Loucy (cell line): ENCODE data around the gene MUC5B.

ENCODE experiments used
- H2AFZ ChIP-seq: fragments of 200-600 bp; sonication (generic); 2 replicates; pipeline ENCODE4 v1.6.0; 2016; ENCODE audit warnings: antibody characterized with exemption, mild to moderate bottlenecking, low read length, moderate library complexity
- H3F3A ChIP-seq: fragments of 200-600 bp; 2 replicates; pipeline ENCODE4 v1.6.0; 2016; ENCODE audit warnings: antibody characterized with exemption, low read depth, mild to moderate bottlenecking
- H3K27me3 ChIP-seq: fragments of 200-600 bp; sonication (generic); 2 replicates; pipeline ENCODE4 v1.6.1; 2014; ENCODE audit warnings: low read length, mild to moderate bottlenecking; ENCODE audit not compliant: insufficient read depth, poor library complexity, severe bottlenecking
- H3K36me3 ChIP-seq: fragments of 200-600 bp; sonication (generic); 2 replicates; pipeline ENCODE4 v1.6.1; 2016; ENCODE audit warnings: low read length; ENCODE audit not compliant: insufficient read depth
- H3K4me1 ChIP-seq: fragments of 200-600 bp; sonication (generic); 2 replicates; pipeline ENCODE4 v1.5.1; 2014; ENCODE audit warnings: low read length, mild to moderate bottlenecking; ENCODE audit not compliant: insufficient read depth, poor library complexity, severe bottlenecking
- H3K4me2 ChIP-seq: fragments of 200-600 bp; sonication (generic); 2 replicates; pipeline ENCODE4 v1.6.0; 2014; ENCODE audit warnings: antibody characterized with exemption, low read length, low read depth, mild to moderate bottlenecking; ENCODE audit not compliant: poor library complexity, severe bottlenecking
- H3K4me3 ChIP-seq: fragments of 200-600 bp; sonication (generic); 2 replicates; pipeline ENCODE4 v1.5.1; 2014; ENCODE audit warnings: low read length, mild to moderate bottlenecking, mixed read lengths; ENCODE audit not compliant: poor library complexity, severe bottlenecking
- H3K79me2 ChIP-seq: fragments of 200-600 bp; sonication (generic); 2 replicates; pipeline ENCODE4 v1.6.1; 2014; ENCODE audit warnings: low read length; ENCODE audit not compliant: insufficient read depth
- H3K9ac ChIP-seq: fragments of 200-600 bp; sonication (generic); 2 replicates; pipeline ENCODE4 v1.6.0; 2014; ENCODE audit warnings: mild to moderate bottlenecking, low read depth, low read length, moderate library complexity; ENCODE audit not compliant: poor library complexity, severe bottlenecking
- H3K9me2 ChIP-seq: fragments of 200-600 bp; sonication (generic); replicated peaks from 2 replicates; pipeline ENCODE4 v1.6.1; 2016; ENCODE audit warnings: low read depth, low read length, mixed read lengths
- H3K9me3 ChIP-seq: fragments of 200-600 bp; sonication (generic); 2 replicates; pipeline ENCODE4 v1.6.1; 2014; ENCODE audit warnings: mild to moderate bottlenecking, antibody characterized with exemption, low read length, low read depth; ENCODE audit not compliant: insufficient read depth
- H4K20me1 ChIP-seq: fragments of 200-600 bp; sonication (generic); 2 replicates; pipeline ENCODE4 v1.6.0; 2014; ENCODE audit warnings: antibody characterized with exemption, low read length, mild to moderate bottlenecking; ENCODE audit not compliant: insufficient read depth, poor library complexity, severe bottlenecking
- EZH2phosphoT487 ChIP-seq: fragments of 200-600 bp; IDR thresholded peaks from 2 replicates; pipeline ENCODE4 v1.6.1; 2018; ENCODE audit warnings: antibody characterized with exemption, mild to moderate bottlenecking, moderate library complexity, borderline replicate concordance
- TF ChIP-seq, protein P1 (sequence below): fragments of 200-600 bp; sonication (generic); conservative IDR thresholded peaks from 2 replicates; pipeline ENCODE4 v1.5.1; 2014; ENCODE audit warnings: mild to moderate bottlenecking, antibody characterized with exemption, low read length

Gene MUC5B

DNA sequence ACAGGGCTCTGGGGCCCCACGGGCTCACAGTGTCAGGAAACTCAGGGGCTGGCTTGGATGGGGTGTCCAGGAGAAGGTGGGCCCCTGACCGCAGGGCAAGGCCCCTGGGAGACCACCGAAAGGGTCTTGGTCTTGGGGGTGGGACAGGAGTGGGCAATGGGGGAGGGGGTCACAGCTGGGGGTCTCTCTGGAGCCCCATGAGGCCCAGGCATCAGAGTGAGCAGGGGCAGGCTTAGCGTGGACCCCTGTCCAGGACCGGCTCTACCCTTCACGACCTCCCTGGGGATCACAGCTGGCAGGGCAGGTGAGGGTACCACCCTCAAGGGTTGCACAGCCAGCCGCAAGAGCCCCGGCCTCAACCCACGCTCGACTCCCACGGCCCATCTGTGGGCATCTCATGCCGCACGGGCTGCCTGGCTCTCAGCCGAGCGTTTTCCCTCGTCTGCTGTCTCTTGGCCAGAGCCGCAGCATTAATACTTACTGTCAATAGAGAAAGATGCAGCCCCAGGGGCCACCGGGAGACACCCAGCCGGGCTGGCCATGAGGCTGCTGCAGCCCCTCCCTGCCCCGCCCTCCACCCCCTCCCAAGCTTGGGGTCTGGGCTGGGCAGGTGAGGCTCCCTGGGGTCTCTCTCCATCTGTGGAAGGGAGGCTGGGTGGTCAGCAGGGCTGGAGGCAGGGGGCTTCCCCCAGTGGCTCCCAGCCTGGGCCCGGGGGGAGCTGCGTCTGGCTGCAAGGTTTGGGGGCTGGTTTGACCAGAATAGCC lies 662 bp downstream of the MUC5B start:
- H3K4me2 ChIP-seq: no peak overlapping the region
- no peak for TF ChIP-seq EZH2phosphoT487
- TF ChIP-seq, protein P1, sequence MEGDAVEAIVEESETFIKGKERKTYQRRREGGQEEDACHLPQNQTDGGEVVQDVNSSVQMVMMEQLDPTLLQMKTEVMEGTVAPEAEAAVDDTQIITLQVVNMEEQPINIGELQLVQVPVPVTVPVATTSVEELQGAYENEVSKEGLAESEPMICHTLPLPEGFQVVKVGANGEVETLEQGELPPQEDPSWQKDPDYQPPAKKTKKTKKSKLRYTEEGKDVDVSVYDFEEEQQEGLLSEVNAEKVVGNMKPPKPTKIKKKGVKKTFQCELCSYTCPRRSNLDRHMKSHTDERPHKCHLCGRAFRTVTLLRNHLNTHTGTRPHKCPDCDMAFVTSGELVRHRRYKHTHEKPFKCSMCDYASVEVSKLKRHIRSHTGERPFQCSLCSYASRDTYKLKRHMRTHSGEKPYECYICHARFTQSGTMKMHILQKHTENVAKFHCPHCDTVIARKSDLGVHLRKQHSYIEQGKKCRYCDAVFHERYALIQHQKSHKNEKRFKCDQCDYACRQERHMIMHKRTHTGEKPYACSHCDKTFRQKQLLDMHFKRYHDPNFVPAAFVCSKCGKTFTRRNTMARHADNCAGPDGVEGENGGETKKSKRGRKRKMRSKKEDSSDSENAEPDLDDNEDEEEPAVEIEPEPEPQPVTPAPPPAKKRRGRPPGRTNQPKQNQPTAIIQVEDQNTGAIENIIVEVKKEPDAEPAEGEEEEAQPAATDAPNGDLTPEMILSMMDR: no peak
- H3K27me3 ChIP-seq: no peaks in the 10 kb centered on the region
- H3K9me2 ChIP-seq: no peaks in the 10 kb centered on the region
- H3K9me3 ChIP-seq: peaks cover 3% of the 10 kb centered on the region; the same call in 1 of the 2 replicates
- H3K4me1 ChIP-seq: no peaks in the 10 kb centered on the region
- no peaks in the 10 kb centered on the region for H4K20me1 ChIP-seq
- no peaks in the 10 kb centered on the region for H3K79me2 ChIP-seq
- no peak overlapping the region for H3K4me3 ChIP-seq
- no peaks in the 10 kb centered on the region for H3F3A ChIP-seq
- H2AFZ ChIP-seq: no peak overlapping the region
- no peak overlapping the region for H3K9ac ChIP-seq
- H3K36me3 ChIP-seq: no peaks in the 10 kb centered on the region

GRCh38 chr11:1224111-1224490 lies 1.2 kb downstream of the MUC5B start:
- H3F3A ChIP-seq: no peaks in the 10 kb centered on the region
- no peaks in the 10 kb centered on the region for H3K36me3 ChIP-seq
- H3K79me2 ChIP-seq: no peaks in the 10 kb centered on the region
- TF ChIP-seq, protein P1: no peak
- TF ChIP-seq EZH2phosphoT487: no peak
- no peaks in the 10 kb centered on the region for H3K9me2 ChIP-seq
- no peaks in the 10 kb centered on the region for H4K20me1 ChIP-seq
- H3K4me1 ChIP-seq: no peaks in the 10 kb centered on the region
- H3K27me3 ChIP-seq: no peaks in the 10 kb centered on the region
- H2AFZ ChIP-seq: no peak overlapping the region
- H3K9ac ChIP-seq: no peak overlapping the region
- H3K4me2 ChIP-seq: no peak overlapping the region
- no peak overlapping the region for H3K4me3 ChIP-seq
- peaks cover 3% of the 10 kb centered on the region; the same call in 1 of the 2 replicates for H3K9me3 ChIP-seq

DNA sequence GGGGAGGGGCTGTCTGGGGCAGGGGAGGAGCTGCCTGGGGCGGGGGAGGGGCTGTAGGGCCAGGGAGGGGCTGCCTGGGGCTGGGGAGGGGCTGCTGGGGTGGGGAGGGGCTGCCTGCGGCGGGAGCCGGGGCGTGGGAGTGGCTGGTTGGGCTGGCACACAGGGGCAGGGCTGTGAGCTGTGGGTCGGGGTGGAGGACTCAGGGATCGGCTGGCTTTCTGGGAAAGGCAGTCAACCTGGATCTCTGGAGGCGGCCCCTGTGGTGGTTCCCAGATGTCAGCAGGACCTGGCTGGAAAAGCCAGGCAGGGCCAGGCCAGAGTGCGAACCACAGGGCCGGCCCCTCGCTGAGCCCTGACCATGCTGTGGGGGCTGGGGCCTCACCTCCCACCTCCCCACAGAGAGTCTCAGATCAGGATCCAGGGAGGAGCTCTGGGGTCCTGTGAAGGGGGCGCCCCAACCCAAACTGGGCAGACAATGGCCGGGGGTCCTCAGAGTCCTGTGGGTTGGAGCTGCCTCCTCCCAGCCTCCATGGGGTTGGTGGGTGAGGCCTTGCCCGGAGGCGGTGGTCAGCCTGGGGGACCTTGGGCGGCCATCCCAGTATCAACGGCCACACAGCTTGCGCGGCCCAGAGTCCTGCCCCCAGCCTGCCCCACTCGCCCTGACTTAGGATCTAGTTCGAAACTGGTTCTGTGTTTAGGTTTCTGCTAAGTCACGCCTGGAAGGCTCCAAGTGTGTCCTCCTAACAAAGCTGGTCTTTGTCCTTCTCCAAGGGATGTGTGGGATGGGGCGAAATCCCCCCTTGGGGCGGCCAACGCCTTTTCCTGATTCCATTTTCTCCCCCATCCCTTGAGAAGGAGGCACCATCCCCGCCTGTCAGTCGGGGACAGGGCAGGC lies 1.9 kb downstream of the MUC5B start:
- H3K36me3 ChIP-seq: no peaks in the 10 kb centered on the region
- H3F3A ChIP-seq: no peaks in the 10 kb centered on the region
- H3K4me3 ChIP-seq: no peak overlapping the region
- TF ChIP-seq, protein P1: no peak
- no peak for TF ChIP-seq EZH2phosphoT487
- no peaks in the 10 kb centered on the region for H3K27me3 ChIP-seq
- no peak overlapping the region for H2AFZ ChIP-seq
- H3K9me2 ChIP-seq: no peaks in the 10 kb centered on the region
- H3K4me1 ChIP-seq: no peaks in the 10 kb centered on the region
- H3K4me2 ChIP-seq: no peak overlapping the region
- H3K9ac ChIP-seq: no peak overlapping the region
- peaks cover 1% of the 10 kb centered on the region; the same call in 1 of the 2 replicates for H3K9me3 ChIP-seq
- no peaks in the 10 kb centered on the region for H3K79me2 ChIP-seq
- no peaks in the 10 kb centered on the region for H4K20me1 ChIP-seq
